Measurements from ENCODE around the gene NHSL2.

- no peak for TF ChIP-seq POLR2A (IDR thresholded peaks at IDR 0.05)
- TF ChIP-seq, protein P1, sequence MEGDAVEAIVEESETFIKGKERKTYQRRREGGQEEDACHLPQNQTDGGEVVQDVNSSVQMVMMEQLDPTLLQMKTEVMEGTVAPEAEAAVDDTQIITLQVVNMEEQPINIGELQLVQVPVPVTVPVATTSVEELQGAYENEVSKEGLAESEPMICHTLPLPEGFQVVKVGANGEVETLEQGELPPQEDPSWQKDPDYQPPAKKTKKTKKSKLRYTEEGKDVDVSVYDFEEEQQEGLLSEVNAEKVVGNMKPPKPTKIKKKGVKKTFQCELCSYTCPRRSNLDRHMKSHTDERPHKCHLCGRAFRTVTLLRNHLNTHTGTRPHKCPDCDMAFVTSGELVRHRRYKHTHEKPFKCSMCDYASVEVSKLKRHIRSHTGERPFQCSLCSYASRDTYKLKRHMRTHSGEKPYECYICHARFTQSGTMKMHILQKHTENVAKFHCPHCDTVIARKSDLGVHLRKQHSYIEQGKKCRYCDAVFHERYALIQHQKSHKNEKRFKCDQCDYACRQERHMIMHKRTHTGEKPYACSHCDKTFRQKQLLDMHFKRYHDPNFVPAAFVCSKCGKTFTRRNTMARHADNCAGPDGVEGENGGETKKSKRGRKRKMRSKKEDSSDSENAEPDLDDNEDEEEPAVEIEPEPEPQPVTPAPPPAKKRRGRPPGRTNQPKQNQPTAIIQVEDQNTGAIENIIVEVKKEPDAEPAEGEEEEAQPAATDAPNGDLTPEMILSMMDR (IDR thresholded peaks at IDR 0.05) = no peak
Measured at GRCh38 chrX:72052415-72053090, 141.9 kb downstream of the NHSL2 start.

All from thyroid gland (tissue), 4 donors.